Trophoblast cell (in vitro differentiated cells and primary cell): ENCODE data around the gene TMEM213.

Experiments
- DNase-seq, 2 donors: peaks; one replicate each; pipeline ENCODE4 v3.0.0-alpha.2; 2016
- H2AFZ ChIP-seq: 2 replicates; pipeline ENCODE4 v1.6.1; 2013; ENCODE audit warnings: low read length, moderate library complexity, mild to moderate bottlenecking; ENCODE audit not compliant: insufficient read depth, poor library complexity
- H2AK5ac ChIP-seq: 2 replicates; pipeline ENCODE4 v1.6.1; 2013; ENCODE audit warnings: mild to moderate bottlenecking, low read length
- H2BK120ac ChIP-seq: 2 replicates; pipeline ENCODE4 v1.6.1; 2013; ENCODE audit warnings: low read length, mild to moderate bottlenecking, moderate library complexity; ENCODE audit not compliant: insufficient read depth, poor library complexity
- H2BK12ac ChIP-seq: 2 replicates; pipeline ENCODE4 v1.6.1; 2013; ENCODE audit warnings: mild to moderate bottlenecking, low read length, moderate library complexity
- H2BK5ac ChIP-seq: 2 replicates; pipeline ENCODE4 v1.6.1; 2013; ENCODE audit warnings: low read length, low read depth, moderate library complexity, mild to moderate bottlenecking; ENCODE audit not compliant: poor library complexity
- H3K14ac ChIP-seq: 2 replicates; pipeline ENCODE4 v1.6.1; 2013; ENCODE audit warnings: mild to moderate bottlenecking, low read length
- H3K18ac ChIP-seq: 2 replicates; pipeline ENCODE4 v1.6.1; 2013; ENCODE audit warnings: mild to moderate bottlenecking, low read length
- H3K23ac ChIP-seq: 2 replicates; pipeline ENCODE4 v1.6.1; 2013; ENCODE audit warnings: low read length
- H3K27ac ChIP-seq: 2 replicates; pipeline ENCODE4 v1.5.1; 2013; ENCODE audit warnings: low read depth, mild to moderate bottlenecking, inconsistent platforms, low read length, moderate library complexity
- H3K27me3 ChIP-seq: 2 replicates; pipeline ENCODE4 v1.6.1; 2013; ENCODE audit warnings: inconsistent platforms, mild to moderate bottlenecking, low read length, moderate library complexity; ENCODE audit not compliant: insufficient read depth
- H3K36me3 ChIP-seq, 2 experiments: 1 replicate in 1 of 2; 2 replicates in 1 of 2; pipeline ENCODE4 v1.6.1; 2013; ENCODE audit warnings: low read length in 2 of 2, mild to moderate bottlenecking in 2 of 2, moderate library complexity in 1 of 2; ENCODE audit not compliant: insufficient read depth in 2 of 2, control insufficient read depth in 1 of 2
- H3K4ac ChIP-seq: 2 replicates; pipeline ENCODE4 v1.6.1; 2013; ENCODE audit warnings: low read depth, mild to moderate bottlenecking, low read length, moderate library complexity
- H3K4me1 ChIP-seq, 2 experiments: 1 replicate in 1 of 2; 2 replicates in 1 of 2; pipeline ENCODE4 v1.6.1; 2013; ENCODE audit warnings: low read length in 2 of 2, mild to moderate bottlenecking in 2 of 2, moderate library complexity in 1 of 2; ENCODE audit not compliant: insufficient read depth in 2 of 2, control insufficient read depth in 1 of 2
- H3K4me2 ChIP-seq: 2 replicates; pipeline ENCODE4 v1.6.1; 2013; ENCODE audit warnings: inconsistent platforms, mild to moderate bottlenecking, low read length, moderate library complexity
- H3K4me3 ChIP-seq: 2 replicates; pipeline ENCODE4 v1.5.1; 2013; ENCODE audit warnings: mild to moderate bottlenecking, low read depth, low read length, inconsistent platforms
- H3K79me1 ChIP-seq: one replicate; pipeline ENCODE4 v1.6.1; 2013; ENCODE audit warnings: low read length
- H3K79me2 ChIP-seq: 2 replicates; pipeline ENCODE4 v1.6.1; 2013; ENCODE audit warnings: low read length, mild to moderate bottlenecking; ENCODE audit not compliant: control insufficient read depth, insufficient read depth, poor library complexity
- H3K9ac ChIP-seq: 2 replicates; pipeline ENCODE4 v1.6.1; 2013; ENCODE audit warnings: mild to moderate bottlenecking, low read length
- H3K9me3 ChIP-seq: 2 replicates; pipeline ENCODE4 v1.6.1; 2013; ENCODE audit warnings: low read depth, mild to moderate bottlenecking, control low read depth, inconsistent platforms, low read length; ENCODE audit not compliant: insufficient read depth
- H4K12ac ChIP-seq: 2 replicates; pipeline ENCODE4 v1.6.1; 2013; ENCODE audit warnings: low read depth, mild to moderate bottlenecking, low read length, moderate library complexity
- H4K8ac ChIP-seq: 2 replicates; pipeline ENCODE4 v1.6.1; 2013; ENCODE audit warnings: low read depth, mild to moderate bottlenecking, low read length, moderate library complexity
- H4K91ac ChIP-seq: one replicate; pipeline ENCODE4 v1.6.1; 2013; ENCODE audit warnings: low read depth, mild to moderate bottlenecking, low read length, moderate library complexity
- WGBS: extraction: QIAGEN DNeasy Blood & Tissue Kit; methylation state at CpG from one replicate; pipeline ENCODE4 v1.1.7; 2013; ENCODE audit warnings: missing lambda C conversion rate; ENCODE audit not compliant: insufficient read length, insufficient coverage; ENCODE audit errors: extremely low coverage; 5-methylcytosine and 5-hydroxymethylcytosine counted together

Gene TMEM213

DNA sequence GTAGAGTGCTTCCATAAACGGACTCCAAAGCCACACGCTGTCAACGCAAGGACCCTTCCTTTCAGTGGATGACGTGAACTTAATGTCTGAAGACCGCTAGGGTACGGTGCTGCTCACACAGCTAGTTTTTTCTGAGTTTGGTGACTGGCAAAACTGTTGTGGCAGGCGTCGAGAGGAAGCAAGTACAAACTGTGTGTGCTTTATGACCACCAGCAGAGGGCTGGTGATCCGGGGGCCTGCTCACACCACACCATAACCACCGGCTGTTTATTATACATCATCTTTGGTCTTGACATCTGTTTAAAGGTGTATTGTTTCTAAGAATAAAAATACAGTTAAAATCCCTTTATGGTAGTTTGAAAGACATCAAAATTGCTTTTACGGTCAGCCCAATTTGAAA is 37.3 kb downstream of the TMEM213 start:
- Histone ChIP-seq H3K4me2 (no peak overlapping the region), H3K18ac (no peak overlapping the region), H2BK5ac (no peak overlapping the region), H3K79me2 (no peaks in the 10 kb centered on the region), H2AK5ac (no peak overlapping the region), H2AFZ (no peak overlapping the region), H3K14ac (no peak overlapping the region), H3K36me3 (peaks cover 15 to 26% of the 10 kb centered on the region in 2 experiments), H3K4me3 (no peak overlapping the region), H3K9me3 (no peaks in the 10 kb centered on the region), H4K12ac (no peak overlapping the region), H3K23ac (no peak overlapping the region), H3K27me3 (no peaks in the 10 kb centered on the region), H2BK12ac (no peak overlapping the region), H3K27ac (no peak overlapping the region), H3K4me1 (no peaks in the 10 kb centered on the region), H4K91ac (no peak overlapping the region), H3K9ac (no peak overlapping the region), H4K8ac (no peak overlapping the region), H3K4ac (no peak overlapping the region), H2BK120ac (no peak overlapping the region), H3K79me1 (no peaks in the 10 kb centered on the region)
- no CpG with 5 or more reads among the region's 11 CpGs for WGBS
- no peak for DNase-seq

DNA sequence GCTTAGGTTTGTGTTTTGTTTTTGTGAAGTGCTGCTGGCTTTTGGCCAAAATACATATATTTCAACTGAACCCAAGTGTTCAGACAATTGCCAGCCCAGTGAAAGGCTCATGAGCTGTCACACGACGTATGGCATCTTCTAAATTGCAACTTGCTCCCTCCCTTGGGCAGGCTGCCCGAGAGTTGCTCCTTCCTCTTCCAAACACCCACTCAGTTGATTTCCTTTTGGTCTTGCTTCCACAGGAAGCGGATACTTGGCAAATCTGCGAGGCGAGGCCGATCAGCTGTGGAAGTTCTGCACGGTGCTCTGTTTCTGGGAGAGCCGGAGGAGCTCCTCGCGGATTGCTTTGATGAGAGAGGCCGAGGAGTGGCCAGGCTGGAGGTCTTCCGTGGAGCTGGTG is 39.8 kb downstream of the TMEM213 start:
- H4K91ac ChIP-seq: no peak overlapping the region
- H2BK12ac ChIP-seq: no peak overlapping the region
- H3K27ac ChIP-seq: no peak overlapping the region

DNA sequence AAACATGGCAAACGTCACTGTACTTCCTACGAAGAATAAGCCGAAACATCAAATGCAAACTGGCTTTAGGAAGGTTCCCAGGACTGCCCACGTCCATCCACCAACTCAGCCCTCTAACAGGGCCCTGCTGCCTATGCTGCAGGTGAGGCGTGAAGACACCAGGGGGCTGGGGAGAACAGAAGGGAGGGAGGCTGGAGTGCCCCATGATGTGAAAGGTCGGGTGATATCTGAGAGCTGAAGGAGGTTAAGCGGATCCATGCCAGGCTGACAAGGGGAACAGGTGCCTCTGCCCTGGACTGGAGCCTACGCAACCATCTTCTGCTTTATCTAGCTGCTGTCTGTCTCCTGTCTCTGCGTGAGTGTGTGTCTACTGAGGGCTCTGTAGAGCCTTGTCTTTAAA is 40.4 kb downstream of the TMEM213 start:
- WGBS: no CpG with 5 or more reads among the region's 9 CpGs
- Histone ChIP-seq H3K4me2 (no peak overlapping the region), H2BK120ac (no peak overlapping the region)

More for the DNA sequence above, 39.8 kb downstream of the TMEM213 start:
- Histone ChIP-seq H3K14ac (no peak overlapping the region), H2AK5ac (no peak overlapping the region), H3K4me1 (peaks cover 0 to 5% of the 10 kb centered on the region in 2 experiments), H3K79me2 (no peaks in the 10 kb centered on the region), H4K12ac (no peak overlapping the region), H4K8ac (no peak overlapping the region), H3K9ac (no peak overlapping the region), H2AFZ (no peak overlapping the region), H2BK120ac (no peak overlapping the region), H3K36me3 (peaks cover 17 to 30% of the 10 kb centered on the region in 2 experiments), H2BK5ac (no peak overlapping the region), H3K23ac (no peak overlapping the region), H3K9me3 (no peaks in the 10 kb centered on the region), H3K4me3 (no peak overlapping the region), H3K4me2 (no peak overlapping the region), H3K18ac (no peak overlapping the region), H3K4ac (no peak overlapping the region), H3K27me3 (no peaks in the 10 kb centered on the region), H3K79me1 (no peaks in the 10 kb centered on the region)
- WGBS: no CpG with 5 or more reads among the region's 13 CpGs
- DNase-seq: no peak

DNA sequence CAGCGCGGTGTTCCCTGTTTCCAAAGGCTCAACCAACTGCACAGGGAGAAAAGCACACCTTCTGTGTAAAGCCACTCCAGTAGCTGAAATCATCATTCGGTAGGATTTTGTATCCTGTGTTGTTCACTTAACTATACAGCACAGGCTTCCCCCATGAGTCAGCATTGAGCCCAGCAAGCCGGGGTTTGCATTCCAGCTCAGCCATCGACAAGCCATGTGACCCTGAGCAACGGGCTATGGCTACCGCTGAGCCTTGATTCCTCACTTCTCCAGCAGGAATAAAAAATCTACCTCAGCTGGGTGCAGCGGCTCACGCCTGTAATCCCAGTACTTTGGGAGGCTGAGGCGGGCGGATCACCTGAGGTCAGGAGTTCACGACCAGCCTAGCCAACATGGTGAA is 44.3 kb downstream of the TMEM213 start:
- no peak overlapping the region for H3K9ac ChIP-seq
- WGBS: no CpG with 5 or more reads among the region's 12 CpGs
- no peak overlapping the region for H3K4me3 ChIP-seq
- no peaks in the 10 kb centered on the region for H3K79me2 ChIP-seq
- H2BK12ac ChIP-seq: no peak overlapping the region
- H3K79me1 ChIP-seq: no peaks in the 10 kb centered on the region
- DNase-seq: no peak
- H2BK120ac ChIP-seq: no peak overlapping the region
- H3K36me3 ChIP-seq: peaks cover 18 to 23% of the 10 kb centered on the region in 2 experiments
- H3K27ac ChIP-seq: peak overlapping the region; percentile 21
- no peak overlapping the region for H4K12ac ChIP-seq
- no peak overlapping the region for H4K91ac ChIP-seq
- H4K8ac ChIP-seq: no peak overlapping the region
- no peaks in the 10 kb centered on the region for H3K27me3 ChIP-seq
- no peak overlapping the region for H2BK5ac ChIP-seq
- H2AK5ac ChIP-seq: no peak overlapping the region
- H3K4ac ChIP-seq: no peak overlapping the region
- no peak overlapping the region for H3K18ac ChIP-seq
- no peak overlapping the region for H2AFZ ChIP-seq
- H3K4me1 ChIP-seq: peaks cover 0 to 5% of the 10 kb centered on the region in 2 experiments
- no peak overlapping the region for H3K23ac ChIP-seq
- no peak overlapping the region for H3K14ac ChIP-seq
- H3K4me2 ChIP-seq: no peak overlapping the region
- H3K9me3 ChIP-seq: peaks cover 2% of the 10 kb centered on the region

More for the DNA sequence above, 40.4 kb downstream of the TMEM213 start:
- Histone ChIP-seq H3K23ac (no peak overlapping the region), H3K4ac (no peak overlapping the region), H3K14ac (no peak overlapping the region), H3K9me3 (no peaks in the 10 kb centered on the region), H4K12ac (no peak overlapping the region), H3K4me1 (peaks cover 0 to 5% of the 10 kb centered on the region in 2 experiments), H3K79me1 (no peaks in the 10 kb centered on the region), H2AFZ (no peak overlapping the region), H3K27me3 (no peaks in the 10 kb centered on the region), H3K18ac (no peak overlapping the region), H4K8ac (no peak overlapping the region), H2BK5ac (no peak overlapping the region), H4K91ac (no peak overlapping the region), H3K27ac (no peak overlapping the region), H3K4me3 (no peak overlapping the region), H2BK12ac (no peak overlapping the region), H2AK5ac (no peak overlapping the region), H3K9ac (no peak overlapping the region), H3K36me3 (peaks cover 17 to 30% of the 10 kb centered on the region in 2 experiments), H3K79me2 (no peaks in the 10 kb centered on the region)
- no peak for DNase-seq
